HepG2 (cell line): ENCODE data around the gene KATNB1. TPM values are rescaled to one million over a fixed set of nuclear protein-coding genes. Genes with fewer than 3 reads are reported as not detected.

Experiments used
- CHD4 ChIP-seq: fragments of 200-600 bp; sonication (generic); IDR thresholded peaks from 2 replicates; pipeline ENCODE4 v1.7.0; 2017; ENCODE audit warnings: mild to moderate bottlenecking, low read length, borderline replicate concordance
- EZH2 ChIP-seq: conservative IDR thresholded peaks from 2 replicates; pipeline ENCODE4 v1.6.1; 2012; ENCODE audit warnings: mild to moderate bottlenecking, low read depth, low read length, moderate library complexity
- HMGA1 ChIP-seq: sonication (generic); formaldehyde crosslinking; conservative IDR thresholded peaks from 2 replicates; pipeline ENCODE4 v1.4.0; 2020; ENCODE audit warnings: missing genetic modification reagents
- JDP2 ChIP-seq: sonication (generic); formaldehyde crosslinking; IDR thresholded peaks from 2 replicates; pipeline ENCODE4 v1.8.1; 2022; ENCODE audit warnings: missing genetic modification reagents, borderline replicate concordance
- KDM6A ChIP-seq: IDR thresholded peaks from 2 replicates; pipeline ENCODE4 v1.6.1; 2016; ENCODE audit warnings: low read depth
- NFKBIZ ChIP-seq: IDR thresholded peaks from 2 replicates; pipeline ENCODE4 v1.6.1; 2018; ENCODE audit warnings: missing genetic modification reagents, missing compliant biosample characterization
- SIX1 ChIP-seq: sonication (generic); formaldehyde crosslinking; IDR thresholded peaks from 2 replicates; pipeline ENCODE4 v1.4.0; 2020; ENCODE audit warnings: missing genetic modification reagents, borderline replicate concordance
- SKI ChIP-seq: fragments of 450-650 bp; IDR thresholded peaks from one replicate; pipeline ENCODE4 v1.6.1; 2018; ENCODE audit warnings: mild to moderate bottlenecking; ENCODE audit not compliant: partially characterized antibody
- SOX13 ChIP-seq, 3 experiments: fragments of 450-650 bp in 1 of 3; sonication (generic) in 1 of 3; formaldehyde crosslinking in 1 of 3; IDR thresholded peaks in 2 of 3; conservative IDR thresholded peaks in 1 of 3; 2 replicates each; pipeline versions ENCODE4 v1.5.0 to v1.6.1; 2016 to 2020; ENCODE audit warnings: antibody characterized with exemption in 1 of 3, mild to moderate bottlenecking in 1 of 3, missing compliant biosample characterization in 1 of 3, missing genetic modification reagents in 1 of 3, moderate library complexity in 1 of 3
- SOX6 ChIP-seq, 2 experiments: fragments of 450-650 bp in 1 of 2; sonication (generic) in 1 of 2; formaldehyde crosslinking in 1 of 2; IDR thresholded peaks; 2 replicates each; pipeline versions ENCODE4 v1.4.0 to v1.6.1; 2017 to 2020; ENCODE audit warnings: antibody characterized with exemption in 1 of 2, mild to moderate bottlenecking in 1 of 2, missing genetic modification reagents in 1 of 2
- ZNF331 ChIP-seq: sonication (generic); formaldehyde crosslinking; IDR thresholded peaks from 2 replicates; pipeline ENCODE4 v1.4.0; 2020; ENCODE audit warnings: missing genetic modification reagents
- ZNF350 ChIP-seq: sonication (generic); formaldehyde crosslinking; IDR thresholded peaks from 2 replicates; pipeline ENCODE4 v1.4.0; 2020; ENCODE audit warnings: mild to moderate bottlenecking, low read depth, missing genetic modification reagents, borderline replicate concordance
- ZNF432 ChIP-seq: sonication (generic); formaldehyde crosslinking; IDR thresholded peaks from 2 replicates; pipeline ENCODE4 v1.5.0; 2020; ENCODE audit warnings: missing genetic modification reagents, mild to moderate bottlenecking, borderline replicate concordance
- ZNF614 ChIP-seq: IDR thresholded peaks from 2 replicates; pipeline ENCODE4 v1.6.1; 2018; ENCODE audit warnings: missing biosample characterization, missing genetic modification reagents, inconsistent platforms, borderline replicate concordance
- ZNF678 ChIP-seq: sonication (generic); formaldehyde crosslinking; IDR thresholded peaks from 2 replicates; pipeline ENCODE4 v1.4.0; 2020; ENCODE audit warnings: mild to moderate bottlenecking, missing genetic modification reagents
- ZNF788 ChIP-seq: sonication (generic); formaldehyde crosslinking; IDR thresholded peaks from 2 replicates; pipeline ENCODE4 v1.5.0; 2020; ENCODE audit warnings: mild to moderate bottlenecking, missing genetic modification reagents, borderline replicate concordance
- polyA plus RNA-seq, 8 experiments: library from polyadenylated mRNA; depleted of rRNA in 3 of 8; stranded (reverse) in 7 of 8; unstranded in 1 of 8; fragments of >200 nt; fragmentation: Illumina TruSeq in 4 of 8; extraction: Trizol in 4 of 8; gene quantifications; 2 replicates each; pipeline versions ENCODE4 v1.2.1 to v1.2.3, GENCODE V29; 2011 to 2016; ENCODE audit warnings: low read depth in 4 of 8, missing spikeins in 1 of 8, mixed read lengths in 1 of 8; ENCODE audit not compliant: insufficient read depth in 1 of 8
- total RNA-seq, 5 experiments: library from RNA; depleted of rRNA; stranded (reverse); fragments of >200 nt; fragmentation: Illumina TruSeq; extraction: Trizol; gene quantifications; 2 replicates each; pipeline ENCODE4 v1.2.3, GENCODE V29; 2016; ENCODE audit warnings: low read depth in 1 of 5
- TF ChIP-seq, protein P1 (sequence below): sonication (generic); formaldehyde crosslinking; IDR thresholded peaks from 2 replicates; pipeline ENCODE4 v1.5.1; 2020; ENCODE audit warnings: mild to moderate bottlenecking, missing genetic modification reagents, borderline replicate concordance
- TF ChIP-seq, protein P2 (sequence below): sonication (generic); formaldehyde crosslinking; IDR thresholded peaks from 2 replicates; pipeline ENCODE4 v1.9.0; 2021; ENCODE audit warnings: missing genetic modification reagents, mild to moderate bottlenecking, borderline replicate concordance
- TF ChIP-seq, protein P3 (sequence below): sonication (generic); formaldehyde crosslinking; IDR thresholded peaks from 2 replicates; pipeline ENCODE4 v1.5.1; 2020; ENCODE audit warnings: missing genetic modification reagents, mild to moderate bottlenecking, borderline replicate concordance
- TF ChIP-seq, protein P4 (sequence below): sonication (generic); formaldehyde crosslinking; IDR thresholded peaks from 2 replicates; pipeline ENCODE4 v1.8.1; 2023; ENCODE audit warnings: mild to moderate bottlenecking, moderate library complexity, missing genetic modification reagents

The KATNB1 gene
- total and polyA plus RNA-seq, 2 of the 13 experiments (the other 11 are each of a cell fraction or from before 2014, with no cell fraction given): 31.5 to 43.5 TPM

DNA sequence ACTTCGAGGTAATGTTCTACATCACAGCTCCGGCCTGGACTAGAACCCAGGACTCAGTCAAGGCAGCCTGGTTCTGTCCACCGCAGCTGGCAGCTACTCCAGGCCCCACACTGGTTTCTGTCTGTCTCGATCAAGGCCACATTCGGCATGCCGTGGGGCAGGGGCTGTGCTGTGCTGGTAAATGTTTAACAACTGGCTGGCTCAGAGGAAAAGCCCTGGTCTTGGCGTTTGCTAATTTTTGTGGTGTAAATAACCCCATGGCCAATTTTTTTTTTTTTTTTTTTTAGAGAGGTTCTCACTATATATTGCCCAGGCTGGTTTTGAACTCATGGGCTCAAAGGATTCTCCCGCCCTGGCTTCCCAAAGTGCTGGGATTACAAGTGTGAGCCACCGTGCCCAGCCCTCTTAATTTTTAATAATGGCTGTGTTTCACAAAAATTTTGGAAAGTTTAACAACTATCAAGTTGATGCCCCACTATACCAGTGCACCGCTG is 41.3 kb upstream of the KATNB1 start (continued):
- TF ChIP-seq ZNF432 (no peak), EZH2 (no peak), SKI (peak; percentile 38), ZNF788 (peak; percentile 39; the same call in 1 of the 2 replicates), ZNF331 (peak; percentile 74; the same call in 1 of the 2 replicates), SOX6 (IDR thresholded peaks at IDR 0.05) (no peak), SOX6 (CRISPR knock-in tag; IDR thresholded peaks at IDR 0.05) (peak; percentile 78), SOX13 (IDR thresholded peaks at IDR 0.05) (peak; percentile 29; the same call in 1 of the 2 replicates), SOX13 (CRISPR knock-in tag; conservative IDR thresholded peaks at IDR 0.05 in 1 of 2, IDR thresholded peaks at IDR 0.05 in 1 of 2) (peak in 1 of 2 experiments; percentile 20; a peak in 1 of 4 replicates), CHD4 (0 out of 2 replicates have a peak, but pooled peaks have one; percentile 54), ZNF678 (CRISPR knock-in tag) (no peak), NFKBIZ (CRISPR knock-in tag) (no peak), HMGA1 (CRISPR knock-in tag) (no peak), ZNF350 (CRISPR knock-in tag) (peak; percentile 37; the same call in 1 of the 2 replicates), SIX1 (CRISPR knock-in tag) (no peak), JDP2 (CRISPR knock-in tag) (no peak), KDM6A (CRISPR knock-in tag) (peak; percentile 73), ZNF614 (CRISPR knock-in tag) (peak; percentile 27; the same call in 1 of the 2 replicates)
- TF ChIP-seq, protein P1, sequence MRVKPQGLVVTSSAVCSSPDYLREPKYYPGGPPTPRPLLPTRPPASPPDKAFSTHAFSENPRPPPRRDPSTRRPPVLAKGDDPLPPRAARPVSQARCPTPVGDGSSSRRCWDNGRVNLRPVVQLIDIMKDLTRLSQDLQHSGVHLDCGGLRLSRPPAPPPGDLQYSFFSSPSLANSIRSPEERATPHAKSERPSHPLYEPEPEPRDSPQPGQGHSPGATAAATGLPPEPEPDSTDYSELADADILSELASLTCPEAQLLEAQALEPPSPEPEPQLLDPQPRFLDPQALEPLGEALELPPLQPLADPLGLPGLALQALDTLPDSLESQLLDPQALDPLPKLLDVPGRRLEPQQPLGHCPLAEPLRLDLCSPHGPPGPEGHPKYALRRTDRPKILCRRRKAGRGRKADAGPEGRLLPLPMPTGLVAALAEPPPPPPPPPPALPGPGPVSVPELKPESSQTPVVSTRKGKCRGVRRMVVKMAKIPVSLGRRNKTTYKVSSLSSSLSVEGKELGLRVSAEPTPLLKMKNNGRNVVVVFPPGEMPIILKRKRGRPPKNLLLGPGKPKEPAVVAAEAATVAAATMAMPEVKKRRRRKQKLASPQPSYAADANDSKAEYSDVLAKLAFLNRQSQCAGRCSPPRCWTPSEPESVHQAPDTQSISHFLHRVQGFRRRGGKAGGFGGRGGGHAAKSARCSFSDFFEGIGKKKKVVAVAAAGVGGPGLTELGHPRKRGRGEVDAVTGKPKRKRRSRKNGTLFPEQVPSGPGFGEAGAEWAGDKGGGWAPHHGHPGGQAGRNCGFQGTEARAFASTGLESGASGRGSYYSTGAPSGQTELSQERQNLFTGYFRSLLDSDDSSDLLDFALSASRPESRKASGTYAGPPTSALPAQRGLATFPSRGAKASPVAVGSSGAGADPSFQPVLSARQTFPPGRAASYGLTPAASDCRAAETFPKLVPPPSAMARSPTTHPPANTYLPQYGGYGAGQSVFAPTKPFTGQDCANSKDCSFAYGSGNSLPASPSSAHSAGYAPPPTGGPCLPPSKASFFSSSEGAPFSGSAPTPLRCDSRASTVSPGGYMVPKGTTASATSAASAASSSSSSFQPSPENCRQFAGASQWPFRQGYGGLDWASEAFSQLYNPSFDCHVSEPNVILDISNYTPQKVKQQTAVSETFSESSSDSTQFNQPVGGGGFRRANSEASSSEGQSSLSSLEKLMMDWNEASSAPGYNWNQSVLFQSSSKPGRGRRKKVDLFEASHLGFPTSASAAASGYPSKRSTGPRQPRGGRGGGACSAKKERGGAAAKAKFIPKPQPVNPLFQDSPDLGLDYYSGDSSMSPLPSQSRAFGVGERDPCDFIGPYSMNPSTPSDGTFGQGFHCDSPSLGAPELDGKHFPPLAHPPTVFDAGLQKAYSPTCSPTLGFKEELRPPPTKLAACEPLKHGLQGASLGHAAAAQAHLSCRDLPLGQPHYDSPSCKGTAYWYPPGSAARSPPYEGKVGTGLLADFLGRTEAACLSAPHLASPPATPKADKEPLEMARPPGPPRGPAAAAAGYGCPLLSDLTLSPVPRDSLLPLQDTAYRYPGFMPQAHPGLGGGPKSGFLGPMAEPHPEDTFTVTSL (CRISPR knock-in tag): no peak
- TF ChIP-seq, protein P2, sequence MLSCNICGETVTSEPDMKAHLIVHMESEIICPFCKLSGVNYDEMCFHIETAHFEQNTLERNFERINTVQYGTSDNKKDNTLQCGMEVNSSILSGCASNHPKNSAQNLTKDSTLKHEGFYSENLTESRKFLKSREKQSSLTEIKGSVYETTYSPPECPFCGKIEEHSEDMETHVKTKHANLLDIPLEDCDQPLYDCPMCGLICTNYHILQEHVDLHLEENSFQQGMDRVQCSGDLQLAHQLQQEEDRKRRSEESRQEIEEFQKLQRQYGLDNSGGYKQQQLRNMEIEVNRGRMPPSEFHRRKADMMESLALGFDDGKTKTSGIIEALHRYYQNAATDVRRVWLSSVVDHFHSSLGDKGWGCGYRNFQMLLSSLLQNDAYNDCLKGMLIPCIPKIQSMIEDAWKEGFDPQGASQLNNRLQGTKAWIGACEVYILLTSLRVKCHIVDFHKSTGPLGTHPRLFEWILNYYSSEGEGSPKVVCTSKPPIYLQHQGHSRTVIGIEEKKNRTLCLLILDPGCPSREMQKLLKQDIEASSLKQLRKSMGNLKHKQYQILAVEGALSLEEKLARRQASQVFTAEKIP: no peak
- TF ChIP-seq, protein P3, sequence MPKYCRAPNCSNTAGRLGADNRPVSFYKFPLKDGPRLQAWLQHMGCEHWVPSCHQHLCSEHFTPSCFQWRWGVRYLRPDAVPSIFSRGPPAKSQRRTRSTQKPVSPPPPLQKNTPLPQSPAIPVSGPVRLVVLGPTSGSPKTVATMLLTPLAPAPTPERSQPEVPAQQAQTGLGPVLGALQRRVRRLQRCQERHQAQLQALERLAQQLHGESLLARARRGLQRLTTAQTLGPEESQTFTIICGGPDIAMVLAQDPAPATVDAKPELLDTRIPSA (CRISPR knock-in tag): no peak
- TF ChIP-seq, protein P4, sequence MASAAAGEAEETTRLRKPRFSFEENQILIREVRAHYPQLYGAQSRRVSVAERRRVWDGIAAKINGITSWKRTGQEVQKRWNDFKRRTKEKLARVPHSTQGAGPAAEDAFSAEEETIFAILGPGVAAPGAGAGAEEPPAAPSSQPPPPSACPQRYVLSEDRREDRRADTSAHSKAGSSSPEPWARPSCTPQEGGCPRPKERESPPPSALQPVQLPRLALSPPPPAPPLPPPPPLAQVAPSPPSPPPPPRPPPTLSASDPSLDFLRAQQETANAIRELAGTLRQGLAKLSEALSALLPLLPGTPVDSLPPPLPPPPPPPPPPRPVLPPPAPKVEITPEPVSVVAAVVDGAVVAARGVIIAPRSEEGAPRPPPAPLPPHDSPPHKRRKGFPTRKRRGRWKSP (CRISPR knock-in tag): no peak
